DOHH2 (cell line): ENCODE results near the gene TBC1D16.

ENCODE experiments used
- H3F3A ChIP-seq: fragments of 200-600 bp; sonication (generic), shearing (Covaris generic); 2 replicates; pipeline ENCODE4 v1.6.0; 2016; ENCODE audit warnings: antibody characterized with exemption, mild to moderate bottlenecking; ENCODE audit not compliant: control insufficient read depth, insufficient read depth
- H3K27ac ChIP-seq: fragments of 200-600 bp; sonication (generic); 2 replicates; pipeline ENCODE4 v1.5.1; 2014; ENCODE audit warnings: low read depth, mild to moderate bottlenecking, low read length, moderate library complexity
- H3K27me3 ChIP-seq: fragments of 200-600 bp; sonication (generic); 2 replicates; pipeline ENCODE4 v1.6.1; 2014; ENCODE audit warnings: mild to moderate bottlenecking, low read length, mixed read lengths; ENCODE audit not compliant: control insufficient read depth
- H3K36me3 ChIP-seq: fragments of 200-600 bp; sonication (generic); 2 replicates; pipeline ENCODE4 v1.6.1; 2014; ENCODE audit warnings: mild to moderate bottlenecking, low read length, moderate library complexity, mixed read lengths; ENCODE audit not compliant: control insufficient read depth
- H3K4me1 ChIP-seq: fragments of 200-600 bp; sonication (generic); 2 replicates; pipeline ENCODE4 v1.6.1; 2014; ENCODE audit warnings: mild to moderate bottlenecking, low read length, mixed read lengths; ENCODE audit not compliant: control insufficient read depth
- H3K4me2 ChIP-seq: fragments of 200-600 bp; sonication (generic); 2 replicates; pipeline ENCODE4 v1.6.0; 2014; ENCODE audit warnings: mild to moderate bottlenecking, low read length, moderate library complexity
- H3K4me3 ChIP-seq: fragments of 200-600 bp; sonication (generic); 2 replicates; pipeline ENCODE4 v1.5.1; 2014; ENCODE audit warnings: mild to moderate bottlenecking, low read length, mixed read lengths
- H3K79me2 ChIP-seq: fragments of 200-600 bp; sonication (generic); 2 replicates; pipeline ENCODE4 v1.6.1; 2014; ENCODE audit warnings: mild to moderate bottlenecking, low read length, mixed read lengths; ENCODE audit not compliant: control insufficient read depth
- H3K9me2 ChIP-seq: fragments of 200-600 bp; sonication (generic); replicated peaks from 2 replicates; pipeline ENCODE4 v1.6.1; 2014; ENCODE audit warnings: mild to moderate bottlenecking, low read length, mixed read lengths; ENCODE audit not compliant: control insufficient read depth
- H3K9me3 ChIP-seq: fragments of 200-600 bp; sonication (generic); 2 replicates; pipeline ENCODE4 v1.6.1; 2014; ENCODE audit warnings: antibody characterized with exemption, low read length, mixed read lengths; ENCODE audit not compliant: control insufficient read depth, insufficient read depth
- H4K20me1 ChIP-seq: fragments of 200-600 bp; sonication (generic); 2 replicates; pipeline ENCODE4 v1.6.0; 2014; ENCODE audit warnings: low read depth, mild to moderate bottlenecking, antibody characterized with exemption, low read length, moderate library complexity; ENCODE audit not compliant: control insufficient read depth, insufficient read depth
- CTCF ChIP-seq: fragments of 200-600 bp; sonication (generic); IDR thresholded peaks from one replicate; pipeline ENCODE4 v1.5.1; 2014; ENCODE audit warnings: antibody characterized with exemption, mild to moderate bottlenecking, low read depth, low read length; ENCODE audit not compliant: poor library complexity, severe bottlenecking
- EZH2phosphoT487 ChIP-seq: fragments of 200-600 bp; sonication (generic); IDR thresholded peaks from 2 replicates; pipeline ENCODE4 v1.6.1; 2017; ENCODE audit warnings: borderline replicate concordance, mild to moderate bottlenecking, antibody characterized with exemption, low read length, moderate library complexity, mixed read lengths

The TBC1D16 gene

GRCh38 chr17:79979221-79979741 is 56.4 kb downstream of the TBC1D16 start:
- H3K9me3 ChIP-seq: no peaks in the 10 kb centered on the region
- H3K4me1 ChIP-seq: no peaks in the 10 kb centered on the region
- no peak overlapping the region for H3K4me3 ChIP-seq
- H3F3A ChIP-seq: no peaks in the 10 kb centered on the region
- H3K27ac ChIP-seq: no peak overlapping the region
- no peaks in the 10 kb centered on the region for H3K9me2 ChIP-seq
- no peaks in the 10 kb centered on the region for H4K20me1 ChIP-seq
- no peaks in the 10 kb centered on the region for H3K36me3 ChIP-seq
- H3K4me2 ChIP-seq: no peak overlapping the region
- H3K27me3 ChIP-seq: no peaks in the 10 kb centered on the region
- no peak for TF ChIP-seq EZH2phosphoT487
- no peak for TF ChIP-seq CTCF
- no peaks in the 10 kb centered on the region for H3K79me2 ChIP-seq

DNA sequence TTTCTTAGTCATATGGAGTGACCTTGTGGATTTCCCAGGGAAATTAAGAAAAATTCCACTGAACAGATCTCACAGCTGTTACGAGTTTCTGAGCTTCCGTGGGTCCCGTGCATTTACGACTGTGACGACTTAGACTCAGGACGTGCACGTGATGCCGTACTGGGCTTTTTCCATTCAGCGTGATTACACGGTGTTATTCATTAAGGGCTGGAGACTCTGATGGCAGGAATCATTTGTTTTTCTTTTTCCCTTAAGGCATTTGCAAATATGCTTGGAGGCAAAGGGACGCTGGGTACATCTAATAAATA is 57.2 kb downstream of the TBC1D16 start:
- H3K36me3 ChIP-seq: no peaks in the 10 kb centered on the region
- no peaks in the 10 kb centered on the region for H3K9me3 ChIP-seq
- H3K9me2 ChIP-seq: no peaks in the 10 kb centered on the region
- H3K4me3 ChIP-seq: no peak overlapping the region
- H4K20me1 ChIP-seq: no peaks in the 10 kb centered on the region
- TF ChIP-seq EZH2phosphoT487 (no peak), CTCF (no peak)
- no peaks in the 10 kb centered on the region for H3K27me3 ChIP-seq
- no peak overlapping the region for H3K4me2 ChIP-seq
- no peaks in the 10 kb centered on the region for H3K4me1 ChIP-seq
- H3F3A ChIP-seq: no peaks in the 10 kb centered on the region
- H3K79me2 ChIP-seq: no peaks in the 10 kb centered on the region
- no peak overlapping the region for H3K27ac ChIP-seq

- H3K36me3 ChIP-seq: no peaks in the 10 kb centered on the region
Observed at GRCh38 chr17:79977708-79978547, 57.7 kb downstream of the TBC1D16 start.

More at GRCh38 chr17:79977708-79978547, 57.7 kb downstream of the TBC1D16 start:
- no peaks in the 10 kb centered on the region for H3K9me2 ChIP-seq
- TF ChIP-seq CTCF (no peak), EZH2phosphoT487 (no peak)
- H3K4me2 ChIP-seq: no peak overlapping the region
- H3F3A ChIP-seq: no peaks in the 10 kb centered on the region
- H3K27ac ChIP-seq: no peak overlapping the region
- no peak overlapping the region for H3K4me3 ChIP-seq
- H3K9me3 ChIP-seq: no peaks in the 10 kb centered on the region
- no peaks in the 10 kb centered on the region for H3K27me3 ChIP-seq
- no peaks in the 10 kb centered on the region for H3K79me2 ChIP-seq
- H3K4me1 ChIP-seq: no peaks in the 10 kb centered on the region
- H4K20me1 ChIP-seq: no peaks in the 10 kb centered on the region
